Cardiac muscle cell (in vitro differentiated cells and primary cell): Measurements from ENCODE around the gene CRYBG1. TPM values are rescaled to one million over a fixed set of nuclear protein-coding genes. Genes with fewer than 3 reads are reported as not detected.

Source experiments
- DNase-seq, 2 donors: peaks; one replicate each; pipeline versions ENCODE4 v3.0.0 to v3.0.0-alpha.2; 2010 to 2017; ENCODE audit warnings: low read depth in 1 of 2, low spot score in 1 of 2
- H3K27ac ChIP-seq: fragments of 200-600 bp; sonication (generic); 2 replicates; pipeline ENCODE4 v1.5.1; 2016
- H3K27me3 ChIP-seq: fragments of 200-600 bp; sonication (generic); 2 replicates; pipeline ENCODE4 v1.6.0; 2016; ENCODE audit warnings: control low read depth
- H3K36me3 ChIP-seq: fragments of 200-600 bp; sonication (generic); 2 replicates; pipeline ENCODE4 v1.5.1; 2016; ENCODE audit warnings: control low read depth
- H3K4me1 ChIP-seq: fragments of 200-600 bp; sonication (generic); 2 replicates; pipeline ENCODE4 v1.8.1; 2017; ENCODE audit warnings: low read depth, mild to moderate bottlenecking, mixed run types
- H3K4me3 ChIP-seq: fragments of 200-600 bp; sonication (generic); 2 replicates; pipeline ENCODE4 v1.5.1; 2016; ENCODE audit warnings: mild to moderate bottlenecking
- H3K9me3 ChIP-seq: fragments of 200-600 bp; sonication (generic); 2 replicates; pipeline ENCODE4 v1.5.1; 2017; ENCODE audit warnings: low read depth, mild to moderate bottlenecking, control low read depth
- polyA plus RNA-seq: library from polyadenylated mRNA; unstranded; fragments of >200 nt; fragmentation: Nextera tagmentation; extraction: Ambion mirVana; gene quantifications from 2 replicates; pipeline ENCODE4 v1.2.1, GENCODE V29; 2016
- total RNA-seq: library from RNA; depleted of rRNA; stranded (reverse); fragments of >200 nt; gene quantifications from 2 replicates; pipeline ENCODE4 v1.2.3, GENCODE V29; 2016
- TF ChIP-seq, protein P1 (sequence below): IDR thresholded peaks from 2 replicates; pipeline ENCODE4 v1.5.1; 2012; ENCODE audit warnings: low read depth, mild to moderate bottlenecking, low read length

The CRYBG1 gene
- total and polyA plus RNA-seq, 2 experiments from 2014 or later = 0.22 TPM; not detected in 1

DNA sequence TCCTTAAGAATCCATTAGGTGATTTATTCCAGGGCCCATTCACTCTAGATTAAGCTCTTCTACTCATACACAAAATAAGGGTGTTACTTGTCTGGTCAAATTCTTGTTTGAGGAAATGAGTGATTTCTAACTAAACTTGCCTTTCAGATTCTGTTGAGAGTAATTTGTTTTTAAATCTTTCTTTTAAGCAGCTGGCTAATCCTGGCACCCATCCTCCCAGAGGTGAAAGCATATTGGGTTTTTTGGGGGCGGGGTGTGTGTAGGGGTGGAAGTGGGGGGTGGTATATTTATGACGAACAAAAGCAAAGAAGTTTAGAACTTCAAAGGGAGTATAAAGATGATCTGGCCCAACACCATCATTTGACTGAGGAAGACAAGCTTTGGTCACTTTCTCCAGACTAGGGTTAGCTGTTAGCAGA lies 174.1 kb downstream of the CRYBG1 start:
- TF ChIP-seq, protein P1, sequence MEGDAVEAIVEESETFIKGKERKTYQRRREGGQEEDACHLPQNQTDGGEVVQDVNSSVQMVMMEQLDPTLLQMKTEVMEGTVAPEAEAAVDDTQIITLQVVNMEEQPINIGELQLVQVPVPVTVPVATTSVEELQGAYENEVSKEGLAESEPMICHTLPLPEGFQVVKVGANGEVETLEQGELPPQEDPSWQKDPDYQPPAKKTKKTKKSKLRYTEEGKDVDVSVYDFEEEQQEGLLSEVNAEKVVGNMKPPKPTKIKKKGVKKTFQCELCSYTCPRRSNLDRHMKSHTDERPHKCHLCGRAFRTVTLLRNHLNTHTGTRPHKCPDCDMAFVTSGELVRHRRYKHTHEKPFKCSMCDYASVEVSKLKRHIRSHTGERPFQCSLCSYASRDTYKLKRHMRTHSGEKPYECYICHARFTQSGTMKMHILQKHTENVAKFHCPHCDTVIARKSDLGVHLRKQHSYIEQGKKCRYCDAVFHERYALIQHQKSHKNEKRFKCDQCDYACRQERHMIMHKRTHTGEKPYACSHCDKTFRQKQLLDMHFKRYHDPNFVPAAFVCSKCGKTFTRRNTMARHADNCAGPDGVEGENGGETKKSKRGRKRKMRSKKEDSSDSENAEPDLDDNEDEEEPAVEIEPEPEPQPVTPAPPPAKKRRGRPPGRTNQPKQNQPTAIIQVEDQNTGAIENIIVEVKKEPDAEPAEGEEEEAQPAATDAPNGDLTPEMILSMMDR = no peak
- H3K36me3 ChIP-seq = no peaks in the 10 kb centered on the region
- H3K4me3 ChIP-seq = no peak overlapping the region
- no peaks in the 10 kb centered on the region for H3K27me3 ChIP-seq
- DNase-seq = no peak
- no peak overlapping the region for H3K27ac ChIP-seq
- no peaks in the 10 kb centered on the region for H3K9me3 ChIP-seq
- no peaks in the 10 kb centered on the region for H3K4me1 ChIP-seq

DNA sequence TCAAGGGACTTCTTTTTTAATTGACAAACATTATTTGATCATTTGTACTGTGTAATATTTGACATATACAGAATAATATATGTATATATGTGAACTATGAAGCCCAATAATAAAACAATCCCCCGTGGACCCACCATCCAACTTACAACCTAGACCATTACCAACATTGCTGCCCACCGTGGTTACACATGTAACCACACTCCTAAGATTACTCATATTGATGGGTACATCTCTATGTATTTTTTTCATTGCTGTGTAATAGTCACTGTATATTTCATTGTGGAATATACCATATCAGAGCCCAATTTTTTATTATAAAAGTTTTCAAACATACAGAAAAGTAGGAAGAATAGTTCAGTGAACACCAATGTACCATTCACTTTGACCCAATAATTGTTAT lies 174.5 kb downstream of the CRYBG1 start:
- H3K36me3 ChIP-seq = no peaks in the 10 kb centered on the region
- TF ChIP-seq, protein P1 = no peak
- no peak overlapping the region for H3K4me3 ChIP-seq
- no peaks in the 10 kb centered on the region for H3K4me1 ChIP-seq
- H3K9me3 ChIP-seq = no peaks in the 10 kb centered on the region
- DNase-seq = no peak
- no peak overlapping the region for H3K27ac ChIP-seq
- no peaks in the 10 kb centered on the region for H3K27me3 ChIP-seq

DNA sequence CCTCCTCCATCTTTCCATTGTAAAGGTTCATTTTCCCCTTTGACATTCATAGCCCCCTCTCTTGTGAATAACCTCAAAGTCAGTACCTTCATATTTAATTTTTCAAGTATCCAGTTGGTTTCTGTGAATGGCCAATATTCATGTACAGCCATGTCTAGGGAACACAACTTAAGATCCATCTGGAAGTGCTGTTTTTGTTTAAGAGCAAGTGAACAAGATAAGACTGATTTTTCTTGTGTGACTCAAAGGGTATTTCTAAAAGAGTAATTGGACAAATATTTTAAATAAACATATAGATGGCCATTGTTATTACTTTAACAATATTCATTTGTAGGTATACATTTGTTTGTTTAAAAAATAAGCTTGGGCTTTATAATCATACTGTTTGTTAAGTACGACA lies 175.8 kb downstream of the CRYBG1 start:
- Histone ChIP-seq H3K4me3 (no peak overlapping the region), H3K27me3 (no peaks in the 10 kb centered on the region), H3K36me3 (no peaks in the 10 kb centered on the region), H3K27ac (no peak overlapping the region), H3K9me3 (no peaks in the 10 kb centered on the region), H3K4me1 (no peaks in the 10 kb centered on the region)
- TF ChIP-seq, protein P1 = no peak
- DNase-seq = no peak

DNA sequence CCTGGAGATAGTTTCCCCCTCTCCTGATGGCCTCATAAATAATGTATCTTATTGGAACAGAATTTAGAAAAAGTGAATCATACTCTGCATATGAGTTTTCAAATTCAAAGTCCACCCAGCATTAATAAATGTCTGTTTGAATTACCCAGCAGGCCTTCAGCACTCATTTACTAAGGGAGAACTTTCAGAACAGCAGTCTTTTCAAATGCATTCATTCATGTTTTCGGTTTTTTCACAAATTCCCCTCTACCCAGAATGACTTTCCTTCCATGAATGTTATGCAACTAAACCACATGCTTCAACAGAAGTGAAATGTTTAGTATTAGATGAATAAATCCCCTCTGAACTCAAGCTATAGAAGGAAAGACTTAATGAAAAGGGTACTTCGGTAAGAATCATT lies 176.3 kb downstream of the CRYBG1 start:
- no peak for DNase-seq
- Histone ChIP-seq H3K4me1 (no peaks in the 10 kb centered on the region), H3K27ac (no peak overlapping the region), H3K4me3 (no peak overlapping the region), H3K36me3 (no peaks in the 10 kb centered on the region), H3K27me3 (no peaks in the 10 kb centered on the region), H3K9me3 (no peaks in the 10 kb centered on the region)
- TF ChIP-seq, protein P1 = no peak

DNA sequence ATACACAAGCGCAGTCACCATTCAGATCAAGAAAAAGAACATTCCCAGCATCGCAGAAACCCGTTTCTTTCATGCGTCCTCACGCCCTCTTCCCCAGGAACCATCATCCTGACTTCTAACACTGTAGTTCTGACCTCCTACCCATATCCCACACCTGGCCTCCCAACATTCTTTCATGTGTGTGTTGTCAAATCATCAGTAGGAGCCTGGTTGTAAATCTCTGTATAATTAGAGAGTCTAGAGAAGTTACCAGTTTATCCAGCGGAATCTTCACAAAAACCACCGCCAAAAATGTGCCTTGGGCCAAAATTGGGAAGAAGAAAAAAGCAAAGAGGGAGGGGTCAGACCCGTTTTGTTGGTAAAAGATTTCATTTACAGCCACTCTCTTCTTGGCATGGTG lies 177.1 kb downstream of the CRYBG1 start:
- Histone ChIP-seq H3K27ac (no peak overlapping the region), H3K4me1 (no peaks in the 10 kb centered on the region), H3K36me3 (no peaks in the 10 kb centered on the region), H3K4me3 (no peak overlapping the region), H3K27me3 (no peaks in the 10 kb centered on the region), H3K9me3 (no peaks in the 10 kb centered on the region)
- TF ChIP-seq, protein P1 = no peak
- no peak for DNase-seq

DNA sequence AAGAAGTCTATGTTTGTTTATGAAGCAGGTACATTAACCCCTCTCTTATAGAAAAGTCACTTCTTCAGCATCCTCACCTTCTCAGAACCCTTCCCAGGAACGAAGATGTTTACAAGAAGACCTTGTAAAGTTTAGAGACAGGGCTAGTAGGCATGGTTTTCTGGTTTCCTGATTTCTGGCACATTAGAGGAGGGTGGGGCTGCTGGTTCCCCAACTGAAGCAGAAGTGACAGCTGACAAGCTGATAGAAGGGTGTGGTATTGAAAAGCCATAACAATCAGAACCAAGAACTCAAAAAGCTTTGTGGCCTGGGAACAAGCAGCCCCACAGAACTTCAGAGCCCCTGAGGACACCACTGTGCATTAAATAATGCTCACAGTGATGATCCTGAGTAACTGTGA lies 177.6 kb downstream of the CRYBG1 start:
- DNase-seq = no peak
- H3K9me3 ChIP-seq = no peaks in the 10 kb centered on the region
- TF ChIP-seq, protein P1 = no peak
- H3K27ac ChIP-seq = no peak overlapping the region
- no peaks in the 10 kb centered on the region for H3K36me3 ChIP-seq
- no peak overlapping the region for H3K4me3 ChIP-seq
- H3K4me1 ChIP-seq = no peaks in the 10 kb centered on the region
- no peaks in the 10 kb centered on the region for H3K27me3 ChIP-seq
